Liver (tissue), 9 donors: ENCODE results near the gene CD81. TPM values are rescaled to one million over a fixed set of nuclear protein-coding genes. Genes with fewer than 3 reads are reported as not detected.

Experiments
- DNase-seq: peaks from one replicate; pipeline ENCODE4 v3.0.0-alpha.2; 2017; ENCODE audit warnings: low spot score
- H3K27ac ChIP-seq, 2 donors: one replicate each; pipeline ENCODE4 v1.7.0; 2013; ENCODE audit warnings: inconsistent platforms in 2 of 2, low read length in 2 of 2, control low read depth in 1 of 2, low read depth in 1 of 2, mild to moderate bottlenecking in 1 of 2
- H3K27me3 ChIP-seq, 4 donors: one replicate each; pipeline versions ENCODE4 v1.6.1 to v1.7.0; 2013; ENCODE audit warnings: low read length in 3 of 4, inconsistent platforms in 1 of 4, mild to moderate bottlenecking in 1 of 4, moderate library complexity in 1 of 4; ENCODE audit not compliant: control insufficient read depth in 4 of 4, insufficient read depth in 4 of 4
- H3K36me3 ChIP-seq, 4 donors: one replicate each; pipeline versions ENCODE4 v1.6.1 to v1.7.0; 2013; ENCODE audit warnings: low read length in 3 of 4, mild to moderate bottlenecking in 3 of 4, low read depth in 1 of 4, moderate library complexity in 1 of 4; ENCODE audit not compliant: control insufficient read depth in 4 of 4, insufficient read depth in 3 of 4
- H3K4me1 ChIP-seq, 4 donors: one replicate each; pipeline versions ENCODE4 v1.6.1 to v1.7.0; 2013; ENCODE audit warnings: low read length in 3 of 4, mild to moderate bottlenecking in 3 of 4, moderate library complexity in 1 of 4; ENCODE audit not compliant: control insufficient read depth in 4 of 4, insufficient read depth in 4 of 4
- H3K4me3 ChIP-seq, 3 donors: one replicate each; pipeline versions ENCODE4 v1.6.1 to v1.7.0; 2013; ENCODE audit warnings: low read length in 3 of 3, control low read depth in 1 of 3, low read depth in 1 of 3, mild to moderate bottlenecking in 1 of 3
- H3K9ac ChIP-seq, 2 donors: one replicate each; pipeline ENCODE4 v1.7.0; 2013; ENCODE audit warnings: low read length in 2 of 2, mild to moderate bottlenecking in 2 of 2, moderate library complexity in 2 of 2, control low read depth in 1 of 2, low read depth in 1 of 2
- H3K9me3 ChIP-seq, 4 donors: one replicate each; pipeline versions ENCODE4 v1.6.1 to v1.7.0; 2013; ENCODE audit warnings: low read length in 3 of 4; ENCODE audit not compliant: control insufficient read depth in 4 of 4
- FOXA1 ChIP-seq: IDR thresholded peaks from 2 replicates; pipeline ENCODE4 v1.6.1; 2016; ENCODE audit warnings: antibody characterized with exemption
- FOXA2 ChIP-seq: IDR thresholded peaks from 2 replicates; pipeline ENCODE4 v1.6.1; 2016; ENCODE audit warnings: antibody characterized with exemption
- GABPA ChIP-seq, 2 donors: IDR thresholded peaks in 1 of 2; conservative IDR thresholded peaks in 1 of 2; 2 replicates each; pipeline ENCODE4 v1.6.1; 2016; ENCODE audit warnings: antibody characterized with exemption in 2 of 2, mild to moderate bottlenecking in 1 of 2, moderate library complexity in 1 of 2
- HNF4A ChIP-seq, 2 donors: conservative IDR thresholded peaks; 2 replicates each; pipeline ENCODE4 v1.6.1; 2016; ENCODE audit warnings: antibody characterized with exemption in 2 of 2, mild to moderate bottlenecking in 2 of 2
- HNF4G ChIP-seq: IDR thresholded peaks from 2 replicates; pipeline ENCODE4 v1.6.1; 2016; ENCODE audit warnings: antibody characterized with exemption
- JUND ChIP-seq, 2 donors: IDR thresholded peaks; 2 replicates each; pipeline ENCODE4 v1.6.1; 2016; ENCODE audit warnings: antibody characterized with exemption in 2 of 2
- NR2F2 ChIP-seq: IDR thresholded peaks from 2 replicates; pipeline ENCODE4 v1.6.1; 2016; ENCODE audit warnings: antibody characterized with exemption
- RAD21 ChIP-seq, 2 donors: IDR thresholded peaks; 2 replicates each; pipeline ENCODE4 v1.6.1; 2016; ENCODE audit warnings: antibody characterized with exemption in 2 of 2, mild to moderate bottlenecking in 2 of 2
- REST ChIP-seq: IDR thresholded peaks from 2 replicates; pipeline ENCODE4 v1.6.1; 2016; ENCODE audit warnings: antibody characterized with exemption, mild to moderate bottlenecking
- RXRA ChIP-seq, 2 donors: IDR thresholded peaks; 2 replicates each; pipeline ENCODE4 v1.6.1; 2017 to 2018; ENCODE audit warnings: antibody characterized with exemption in 2 of 2, mild to moderate bottlenecking in 1 of 2
- SP1 ChIP-seq: IDR thresholded peaks from 2 replicates; pipeline ENCODE4 v1.6.1; 2018; ENCODE audit warnings: antibody characterized with exemption, mild to moderate bottlenecking
- TAF1 ChIP-seq: conservative IDR thresholded peaks from 2 replicates; pipeline ENCODE4 v1.6.1; 2016; ENCODE audit warnings: antibody characterized with exemption, mild to moderate bottlenecking
- YY1 ChIP-seq: IDR thresholded peaks from 2 replicates; pipeline ENCODE4 v1.6.1; 2016; ENCODE audit warnings: antibody characterized with exemption, mild to moderate bottlenecking
- WGBS: extraction: QIAGEN DNeasy Blood & Tissue Kit; methylation state at CpG from one replicate; pipeline ENCODE4 v1.1.7; 2013; 5-methylcytosine and 5-hydroxymethylcytosine counted together
- polyA plus RNA-seq, 2 donors: library from polyadenylated mRNA; stranded (reverse) in 1 of 2; unstranded in 1 of 2; fragments of 200-250 nt in 1 of 2; fragments of >200 nt in 1 of 2; fragmentation: Nextera tagmentation in 1 of 2; extraction: Ambion mirVana in 1 of 2; gene quantifications; one replicate each; pipeline versions ENCODE4 v1.2.1 to v1.2.3, GENCODE V29; 2013 to 2015
- total RNA-seq, 2 donors: library from RNA; depleted of rRNA; stranded (reverse); fragments of >200 nt; gene quantifications; one replicate each; pipeline ENCODE4 v1.2.3, GENCODE V29; 2014
- TF ChIP-seq, protein P1 (sequence below): IDR thresholded peaks from 2 replicates; pipeline ENCODE4 v1.6.1; 2016; ENCODE audit warnings: antibody characterized with exemption
- TF ChIP-seq, protein P2 (sequence below): fragments of 150-350 bp; IDR thresholded peaks from 2 replicates; pipeline ENCODE4 v1.5.1; 2017; ENCODE audit warnings: improper control_type of control experiment, low read depth, low read length; ENCODE audit not compliant: missing input control
- donor health status: healthy.
- donor health status: healthy.
- donor health status: healthy.
- donor health status: healthy.
- donor health status: healthy.

CD81 gene
- total and polyA plus RNA-seq, 4 donors = 76.9 to 712 (median 164) TPM

GRCh38 chr11:2402106-2402505, 25.0 kb downstream of the CD81 start:
- DNase-seq = no peak
- TF ChIP-seq, protein P1, sequence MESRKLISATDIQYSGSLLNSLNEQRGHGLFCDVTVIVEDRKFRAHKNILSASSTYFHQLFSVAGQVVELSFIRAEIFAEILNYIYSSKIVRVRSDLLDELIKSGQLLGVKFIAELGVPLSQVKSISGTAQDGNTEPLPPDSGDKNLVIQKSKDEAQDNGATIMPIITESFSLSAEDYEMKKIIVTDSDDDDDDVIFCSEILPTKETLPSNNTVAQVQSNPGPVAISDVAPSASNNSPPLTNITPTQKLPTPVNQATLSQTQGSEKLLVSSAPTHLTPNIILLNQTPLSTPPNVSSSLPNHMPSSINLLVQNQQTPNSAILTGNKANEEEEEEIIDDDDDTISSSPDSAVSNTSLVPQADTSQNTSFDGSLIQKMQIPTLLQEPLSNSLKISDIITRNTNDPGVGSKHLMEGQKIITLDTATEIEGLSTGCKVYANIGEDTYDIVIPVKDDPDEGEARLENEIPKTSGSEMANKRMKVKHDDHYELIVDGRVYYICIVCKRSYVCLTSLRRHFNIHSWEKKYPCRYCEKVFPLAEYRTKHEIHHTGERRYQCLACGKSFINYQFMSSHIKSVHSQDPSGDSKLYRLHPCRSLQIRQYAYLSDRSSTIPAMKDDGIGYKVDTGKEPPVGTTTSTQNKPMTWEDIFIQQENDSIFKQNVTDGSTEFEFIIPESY = no peak
- TF ChIP-seq YY1 (no peak), HNF4G (no peak), RXRA (IDR thresholded peaks at IDR 0.05) (no peak), HNF4A (conservative IDR thresholded peaks at IDR 0.05) (no peak), REST (no peak), NR2F2 (no peak)
- TF ChIP-seq, protein P2, sequence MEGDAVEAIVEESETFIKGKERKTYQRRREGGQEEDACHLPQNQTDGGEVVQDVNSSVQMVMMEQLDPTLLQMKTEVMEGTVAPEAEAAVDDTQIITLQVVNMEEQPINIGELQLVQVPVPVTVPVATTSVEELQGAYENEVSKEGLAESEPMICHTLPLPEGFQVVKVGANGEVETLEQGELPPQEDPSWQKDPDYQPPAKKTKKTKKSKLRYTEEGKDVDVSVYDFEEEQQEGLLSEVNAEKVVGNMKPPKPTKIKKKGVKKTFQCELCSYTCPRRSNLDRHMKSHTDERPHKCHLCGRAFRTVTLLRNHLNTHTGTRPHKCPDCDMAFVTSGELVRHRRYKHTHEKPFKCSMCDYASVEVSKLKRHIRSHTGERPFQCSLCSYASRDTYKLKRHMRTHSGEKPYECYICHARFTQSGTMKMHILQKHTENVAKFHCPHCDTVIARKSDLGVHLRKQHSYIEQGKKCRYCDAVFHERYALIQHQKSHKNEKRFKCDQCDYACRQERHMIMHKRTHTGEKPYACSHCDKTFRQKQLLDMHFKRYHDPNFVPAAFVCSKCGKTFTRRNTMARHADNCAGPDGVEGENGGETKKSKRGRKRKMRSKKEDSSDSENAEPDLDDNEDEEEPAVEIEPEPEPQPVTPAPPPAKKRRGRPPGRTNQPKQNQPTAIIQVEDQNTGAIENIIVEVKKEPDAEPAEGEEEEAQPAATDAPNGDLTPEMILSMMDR = no peak
- H3K9me3 ChIP-seq = no peaks in the 10 kb centered on the region
- no peaks in the 10 kb centered on the region for H3K27me3 ChIP-seq
- peak overlapping the region in 1 of 3 donors; percentile 91 for H3K4me3 ChIP-seq
- no peak overlapping the region for H3K9ac ChIP-seq
- H3K27ac ChIP-seq = no peak overlapping the region
- WGBS = 94% methylated on average over 13 of the region's 13 CpGs
- peaks cover 5 to 41% (median 37%) of the 10 kb centered on the region in 4 donors for H3K4me1 ChIP-seq
- peaks cover 4 to 24% (median 8%) of the 10 kb centered on the region in 4 donors for H3K36me3 ChIP-seq

GRCh38 chr11:2402890-2403645, 26.0 kb downstream of the CD81 start:
- no peak overlapping the region for H3K27ac ChIP-seq
- peaks cover 2 to 22% (median 5%) of the 10 kb centered on the region in 4 donors for H3K36me3 ChIP-seq
- H3K4me1 ChIP-seq = peaks cover 5 to 32% (median 29%) of the 10 kb centered on the region in 4 donors
- no peaks in the 10 kb centered on the region for H3K9me3 ChIP-seq
- H3K4me3 ChIP-seq = no peak overlapping the region
- 93% methylated on average over 31 of the region's 31 CpGs for WGBS
- DNase-seq = no peak
- no peaks in the 10 kb centered on the region for H3K27me3 ChIP-seq
- no peak overlapping the region for H3K9ac ChIP-seq
- no peak for TF ChIP-seq TAF1
- no peak for TF ChIP-seq JUND (IDR thresholded peaks at IDR 0.05)
- no peak for TF ChIP-seq SP1
- no peak for TF ChIP-seq FOXA1
- no peak for TF ChIP-seq HNF4A (conservative IDR thresholded peaks at IDR 0.05)
- TF ChIP-seq GABPA (IDR thresholded peaks at IDR 0.05 in 1 of 2, conservative IDR thresholded peaks at IDR 0.05 in 1 of 2) = no peak
- no peak for TF ChIP-seq NR2F2
- TF ChIP-seq, protein P2 = no peak
- TF ChIP-seq REST = no peak
- no peak for TF ChIP-seq RAD21 (IDR thresholded peaks at IDR 0.05)
- TF ChIP-seq, protein P1 = no peak
- TF ChIP-seq RXRA (IDR thresholded peaks at IDR 0.05) = no peak
- TF ChIP-seq HNF4G = no peak
- no peak for TF ChIP-seq FOXA2
